CD4-positive, alpha-beta T cell (primary cell): Measurements from ENCODE around the gene SNHG17. TPM values are rescaled to one million over a fixed set of nuclear protein-coding genes. Genes with fewer than 3 reads are reported as not detected.
"Not testable (repeated sequence)": the region's sequence is repeated elsewhere in the genome, so short reads cannot be mapped to it uniquely, and the experiment has no call there.

Experiments used
- ATAC-seq: fragments of 200-7000 bp; cut with Tn5 transposase; one replicate; pipeline ENCODE4 v1.10.0; 2022; ENCODE audit warnings: mild to moderate bottlenecking; ENCODE audit not compliant: poor library complexity
- CTCF ChIA-PET: fragments of 350-600 bp; sonication (Branson Sonifier 250); formaldehyde crosslinking; loops from one replicate; lab custom pipeline; 2021; ENCODE audit warnings: antibody characterized with exemption, inconsistent platforms; lab: Charles Lee
- POLR2A ChIA-PET: fragments of 350-600 bp; sonication (Branson Sonifier 250); formaldehyde crosslinking; loops from one replicate; lab custom pipeline; 2021; ENCODE audit warnings: antibody characterized with exemption, inconsistent platforms; lab: Charles Lee
- DNase-seq, 14 experiments: peaks; one replicate each; pipeline ENCODE4 v3.0.0-alpha.2; 2013 to 2020; ENCODE audit warnings: mixed read lengths in 2 of 14
- H3K27ac ChIP-seq, 2 donors: one replicate each; pipeline versions ENCODE4 v1.5.1 to v1.7.0; 2013; ENCODE audit warnings: low read length in 2 of 2, low read depth in 1 of 2, mild to moderate bottlenecking in 1 of 2
- H3K27me3 ChIP-seq, 2 experiments: 1 replicate in 1 of 2; 2 replicates in 1 of 2; pipeline versions ENCODE4 v1.6.1 to v1.7.0; 2013; ENCODE audit warnings: low read length in 2 of 2, control low read depth in 1 of 2, mild to moderate bottlenecking in 1 of 2, moderate library complexity in 1 of 2; ENCODE audit not compliant: insufficient read depth in 2 of 2, control insufficient read depth in 1 of 2
- H3K36me3 ChIP-seq: one replicate; pipeline ENCODE4 v1.6.1; 2013; ENCODE audit warnings: low read length, control low read depth; ENCODE audit not compliant: insufficient read depth
- H3K4me1 ChIP-seq: one replicate; pipeline ENCODE4 v1.6.1; 2013; ENCODE audit warnings: low read length, control low read depth; ENCODE audit not compliant: insufficient read depth
- H3K4me3 ChIP-seq: one replicate; pipeline ENCODE4 v1.5.1; 2013; ENCODE audit warnings: mild to moderate bottlenecking, low read length, moderate library complexity
- H3K9me3 ChIP-seq, 2 experiments: 1 replicate in 1 of 2; 2 replicates in 1 of 2; pipeline versions ENCODE4 v1.6.1 to v1.7.0; 2013; ENCODE audit warnings: low read length in 2 of 2, mild to moderate bottlenecking in 2 of 2, control low read depth in 1 of 2, moderate library complexity in 1 of 2; ENCODE audit not compliant: control insufficient read depth in 1 of 2, insufficient read depth in 1 of 2
- H3K27ac Mint-ChIP-seq: one replicate; pipeline ENCODE4 v1.8.0; 2020; ENCODE audit warnings: mixed read lengths
- H3K27me3 Mint-ChIP-seq: one replicate; pipeline ENCODE4 v1.8.0; 2021; ENCODE audit warnings: mixed read lengths
- H3K36me3 Mint-ChIP-seq: one replicate; pipeline ENCODE4 v1.8.0; 2021; ENCODE audit warnings: low read depth, mixed read lengths
- H3K4me1 Mint-ChIP-seq: one replicate; pipeline ENCODE4 v1.8.0; 2021; ENCODE audit warnings: low read depth, mixed read lengths
- H3K4me3 Mint-ChIP-seq: one replicate; pipeline ENCODE4 v1.8.0; 2020; ENCODE audit warnings: mild to moderate bottlenecking, mixed read lengths
- H3K9me3 Mint-ChIP-seq: one replicate; pipeline ENCODE4 v1.8.0; 2020; ENCODE audit warnings: mixed read lengths
- CTCF ChIP-seq: fragments of 200-600 bp; IDR thresholded peaks from one replicate; pipeline ENCODE4 v1.8.0; 2022; ENCODE audit warnings: antibody characterized with exemption, mild to moderate bottlenecking
- intact Hi-C, 2 experiments: fragments of 100-400 bp; cut with DNase I in 1 of 2; cut with micrococcal nuclease in 1 of 2; formaldehyde crosslinking; loops; one replicate each; pipeline versions ENCODE4 v1.15.1 to v1.9.0; 2023 to 2025; cut with DNase I, micrococcal nuclease
- total RNA-seq, 174 experiments: library from RNA in 2 of 174; stranded (reverse) in 2 of 174; gene quantifications; one replicate each; pipeline ENCODE4 v1.2.3 and lab custom pipeline; 2021 to 2026

The SNHG17 gene
- total RNA-seq, 2 experiments from 2014 or later: 94.1 to 99.3 TPM

GRCh38 chr20:38433304-38433972, 1.7 kb downstream of the SNHG17 start:
- Histone ChIP-seq H3K27me3 (no peaks in the 10 kb centered on the region), H3K9me3 (no peaks in the 10 kb centered on the region), H3K36me3 (peaks cover 51% of the 10 kb centered on the region), H3K4me1 (peaks cover 30% of the 10 kb centered on the region), H3K4me3 (peak overlapping the region; percentile 85), H3K27ac (peak overlapping the region; percentile 78 to 88)
- no peak for TF ChIP-seq CTCF
- ATAC-seq: no peak
- Mint-ChIP-seq H3K4me3 (peak overlapping the region; percentile 98), H3K27ac (peak overlapping the region; percentile 93), H3K9me3 (no peaks in the 10 kb centered on the region), H3K36me3 (peaks cover 63% of the 10 kb centered on the region), H3K27me3 (peaks cover 4% of the 10 kb centered on the region), H3K4me1 (peaks cover 60% of the 10 kb centered on the region)
- ChIA-PET CTCF (interaction anchor here (1.8 to 4.1 kb wide), 3 partner anchors 13 to 39 kb away, joined by 8 to 123 read pairs (median 52); partner anchors contain the start of gene RALGAPB), POLR2A (interaction anchor here (1.0 to 3.6 kb wide), 4 partner anchors 10 to 39 kb away, joined by 3 to 149 read pairs (median 34); partner anchors contain the start of gene RALGAPB)
- DNase-seq: peak in 1 of 14 experiments; percentile 17
- intact Hi-C loops: loop anchor here in 1 of 2 experiments (10.0 kb wide), 2 partner anchors 311 to 1139 kb away; partner anchors contain the start of gene ACTR5

DNA sequence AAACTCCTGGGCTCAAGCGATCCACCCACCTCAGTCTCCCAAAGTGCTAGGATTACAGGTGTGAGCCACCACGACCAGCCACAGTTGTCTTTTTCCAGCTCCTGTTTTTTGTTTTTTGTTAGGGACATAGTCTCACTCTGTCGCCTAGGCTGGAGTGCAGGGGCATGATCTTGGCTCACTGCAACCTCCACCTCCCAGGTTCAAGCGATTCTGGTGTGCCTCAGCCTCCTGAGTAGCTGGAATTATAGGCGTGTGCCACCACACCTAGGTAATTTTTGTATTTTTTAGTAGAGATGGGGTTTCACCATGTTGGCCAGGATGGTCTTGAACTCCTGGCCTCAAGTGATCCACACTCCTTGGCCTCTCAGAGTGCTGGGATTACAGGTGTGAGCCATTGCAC, 2.3 kb downstream of the SNHG17 start:
- H3K4me1 ChIP-seq: peaks cover 33% of the 10 kb centered on the region
- H3K4me3 ChIP-seq, H3K9me3 ChIP-seq, DNase-seq, H3K27me3 ChIP-seq, H3K27me3 Mint-ChIP-seq, H3K27ac ChIP-seq, ATAC-seq, H3K9me3 Mint-ChIP-seq: not testable (repeated sequence)
- peaks cover 62% of the 10 kb centered on the region for H3K4me1 Mint-ChIP-seq
- peaks cover 57% of the 10 kb centered on the region for H3K36me3 ChIP-seq
- peak overlapping the region; percentile 63 for H3K4me3 Mint-ChIP-seq
- H3K27ac Mint-ChIP-seq: peak overlapping the region; percentile 93
- CTCF ChIA-PET: interaction anchor here (2.0 to 2.9 kb wide), 2 partner anchors 13 to 14 kb away, joined by 15 to 123 read pairs; no protein-coding TSS in a partner anchor
- POLR2A ChIA-PET: interaction anchor here (3.4 to 3.6 kb wide), 2 partner anchors 9 to 14 kb away, joined by 12 to 149 read pairs; no protein-coding TSS in a partner anchor
- intact Hi-C loops: loop anchor here in 1 of 2 experiments (10.0 kb wide), 2 partner anchors 312 to 1138 kb away; partner anchors contain the start of gene ACTR5
- H3K36me3 Mint-ChIP-seq: peaks cover 69% of the 10 kb centered on the region

DNA sequence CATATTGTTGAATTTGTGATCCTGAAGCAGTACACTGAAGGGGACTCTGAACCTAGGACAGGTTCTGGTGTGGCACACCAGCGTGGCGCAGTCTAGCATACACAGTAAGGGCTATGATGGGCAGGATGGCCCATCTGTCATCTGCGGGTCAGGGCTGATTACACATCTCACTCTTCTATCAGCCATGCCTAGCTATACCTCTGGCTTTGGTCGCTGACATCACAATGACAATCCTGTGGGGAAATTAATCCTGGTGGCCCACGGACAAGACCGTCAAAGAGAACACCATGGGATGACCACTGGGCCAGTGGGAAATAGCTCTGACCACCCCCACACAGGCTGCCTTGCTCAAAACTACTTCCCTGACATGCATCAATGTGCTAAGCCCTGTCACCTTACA, 2.8 kb downstream of the SNHG17 start:
- Mint-ChIP-seq H3K27me3 (peaks cover 4% of the 10 kb centered on the region), H3K4me3 (peak overlapping the region; percentile 63), H3K4me1 (peaks cover 66% of the 10 kb centered on the region), H3K36me3 (peaks cover 75% of the 10 kb centered on the region), H3K27ac (peak overlapping the region; percentile 93), H3K9me3 (no peaks in the 10 kb centered on the region)
- Histone ChIP-seq H3K27me3 (no peaks in the 10 kb centered on the region), H3K36me3 (peaks cover 63% of the 10 kb centered on the region), H3K4me1 (peaks cover 33% of the 10 kb centered on the region), H3K9me3 (no peaks in the 10 kb centered on the region), H3K27ac (no peak overlapping the region), H3K4me3 (no peak overlapping the region)
- no peak for TF ChIP-seq CTCF
- no peak for ATAC-seq
- CTCF ChIA-PET: interaction anchor here (2.0 kb wide), 1 partner anchor 15 kb away, joined by 15 read pairs; no protein-coding TSS in a partner anchor
- POLR2A ChIA-PET: interaction anchor here (3.4 to 3.6 kb wide), 2 partner anchors 9 to 15 kb away, joined by 12 to 149 read pairs; no protein-coding TSS in a partner anchor
- no peak for DNase-seq
- intact Hi-C loops: loop anchor here in 1 of 2 experiments (10.0 kb wide), 2 partner anchors 313 to 1137 kb away; partner anchors contain the start of gene ACTR5
